Effector memory CD4-positive, alpha-beta T cell (primary cell): Measurements from ENCODE around the gene SPRING1.
"Not testable (repeated sequence)": the region's sequence is repeated elsewhere in the genome, so short reads cannot be mapped to it uniquely, and the experiment has no call there.

Experiments used
- DNase-seq, 3 donors: peaks; one replicate each; pipeline ENCODE4 v3.0.0-alpha.2; 2020
- H3K27ac ChIP-seq: 2 replicates; pipeline ENCODE4 v1.7.0; 2013; ENCODE audit warnings: mild to moderate bottlenecking, low read length, moderate library complexity; ENCODE audit not compliant: insufficient read depth, poor library complexity, severe bottlenecking
- H3K27me3 ChIP-seq: replicated peaks from 2 replicates; pipeline ENCODE4 v1.7.0; 2013; ENCODE audit warnings: mild to moderate bottlenecking, low read length; ENCODE audit not compliant: insufficient read depth, control insufficient read depth, poor library complexity, severe bottlenecking
- H3K36me3 ChIP-seq: 2 replicates; pipeline ENCODE4 v1.7.0; 2013; ENCODE audit warnings: mild to moderate bottlenecking, low read length, moderate library complexity; ENCODE audit not compliant: control insufficient read depth, insufficient read depth
- H3K4me1 ChIP-seq: 2 replicates; pipeline ENCODE4 v1.7.0; 2013; ENCODE audit warnings: low read length, mild to moderate bottlenecking; ENCODE audit not compliant: control insufficient read depth, insufficient read depth, poor library complexity, severe bottlenecking
- H3K4me3 ChIP-seq: 2 replicates; pipeline ENCODE4 v1.7.0; 2013; ENCODE audit warnings: low read length, low read depth, mild to moderate bottlenecking; ENCODE audit not compliant: insufficient read depth, poor library complexity, severe bottlenecking
- H3K9me3 ChIP-seq: 2 replicates; pipeline ENCODE4 v1.7.0; 2013; ENCODE audit warnings: mild to moderate bottlenecking, low read length, moderate library complexity; ENCODE audit not compliant: control insufficient read depth

SPRING1 gene

GRCh38 chr12:116766285-116766684 lies 28.4 kb upstream of the SPRING1 start:
- Histone ChIP-seq H3K4me1 (no peaks in the 10 kb centered on the region), H3K4me3 (no peak overlapping the region), H3K36me3 (no peaks in the 10 kb centered on the region), H3K9me3 (no peaks in the 10 kb centered on the region), H3K27ac (no peak overlapping the region), H3K27me3 (no peaks in the 10 kb centered on the region)
- DNase-seq, result no peak

- no peak for DNase-seq
- no peaks in the 10 kb centered on the region for H3K9me3 ChIP-seq
- no peaks in the 10 kb centered on the region for H3K4me1 ChIP-seq
- no peaks in the 10 kb centered on the region for H3K27me3 ChIP-seq
- no peak overlapping the region for H3K4me3 ChIP-seq
- no peak overlapping the region for H3K27ac ChIP-seq
- no peaks in the 10 kb centered on the region for H3K36me3 ChIP-seq
Observed at GRCh38 chr12:116765271-116765670, 27.4 kb upstream of the SPRING1 start.

GRCh38 chr12:116761499-116761898 lies 23.6 kb upstream of the SPRING1 start:
- Histone ChIP-seq H3K27ac (no peak overlapping the region), H3K9me3 (no peaks in the 10 kb centered on the region), H3K27me3 (no peaks in the 10 kb centered on the region), H3K36me3 (no peaks in the 10 kb centered on the region), H3K4me1 (no peaks in the 10 kb centered on the region), H3K4me3 (no peak overlapping the region)
- no peak for DNase-seq

- Histone ChIP-seq H3K36me3 (no peaks in the 10 kb centered on the region), H3K9me3 (no peaks in the 10 kb centered on the region), H3K27me3 (no peaks in the 10 kb centered on the region)
Observed at GRCh38 chr12:116760622-116761020, 22.8 kb upstream of the SPRING1 start.

GRCh38 chr12:116759783-116760621 lies 22.1 kb upstream of the SPRING1 start:
- DNase-seq, result peak in 2 of 3 donors; percentile 5 to 13

More at GRCh38 chr12:116760622-116761020, 22.8 kb upstream of the SPRING1 start:
- no peak overlapping the region for H3K4me3 ChIP-seq
- H3K4me1 ChIP-seq, result no peaks in the 10 kb centered on the region
- no peak overlapping the region for H3K27ac ChIP-seq
- DNase-seq, result no peak

GRCh38 chr12:116754783-116755182 lies 16.9 kb upstream of the SPRING1 start:
- H3K4me1 ChIP-seq, H3K9me3 ChIP-seq, DNase-seq, H3K27me3 ChIP-seq, H3K27ac ChIP-seq, H3K36me3 ChIP-seq, H3K4me3 ChIP-seq: not testable (repeated sequence)

More at GRCh38 chr12:116759783-116760621, 22.1 kb upstream of the SPRING1 start:
- no peak overlapping the region for H3K27ac ChIP-seq
- no peaks in the 10 kb centered on the region for H3K4me1 ChIP-seq
- H3K27me3 ChIP-seq, result no peaks in the 10 kb centered on the region
- H3K9me3 ChIP-seq, result no peaks in the 10 kb centered on the region
- no peaks in the 10 kb centered on the region for H3K36me3 ChIP-seq
- no peak overlapping the region for H3K4me3 ChIP-seq

- H3K27ac ChIP-seq, DNase-seq, H3K9me3 ChIP-seq, H3K27me3 ChIP-seq, H3K4me3 ChIP-seq, H3K36me3 ChIP-seq, H3K4me1 ChIP-seq: not testable (repeated sequence)
Observed at GRCh38 chr12:116754097-116754496, 16.2 kb upstream of the SPRING1 start.

- Histone ChIP-seq H3K27ac (no peak overlapping the region), H3K4me3 (no peak overlapping the region), H3K36me3 (no peaks in the 10 kb centered on the region), H3K9me3 (no peaks in the 10 kb centered on the region), H3K27me3 (no peaks in the 10 kb centered on the region), H3K4me1 (no peaks in the 10 kb centered on the region)
- no peak for DNase-seq
Observed at GRCh38 chr12:116750298-116750697, 12.4 kb upstream of the SPRING1 start.

GRCh38 chr12:116749884-116750283 lies 12.0 kb upstream of the SPRING1 start:
- Histone ChIP-seq H3K4me3 (no peak overlapping the region), H3K27ac (no peak overlapping the region), H3K9me3 (no peaks in the 10 kb centered on the region), H3K27me3 (no peaks in the 10 kb centered on the region), H3K4me1 (no peaks in the 10 kb centered on the region), H3K36me3 (no peaks in the 10 kb centered on the region)
- no peak for DNase-seq

GRCh38 chr12:116745554-116745953 lies 7.7 kb upstream of the SPRING1 start:
- H3K36me3 ChIP-seq, result no peaks in the 10 kb centered on the region
- no peaks in the 10 kb centered on the region for H3K9me3 ChIP-seq
- no peaks in the 10 kb centered on the region for H3K4me1 ChIP-seq
- no peak for DNase-seq
- H3K27me3 ChIP-seq, result no peaks in the 10 kb centered on the region
- no peak overlapping the region for H3K4me3 ChIP-seq
- H3K27ac ChIP-seq, result no peak overlapping the region
